ENCODE data around the gene DHRS1. TPM values are rescaled to one million over a fixed set of nuclear protein-coding genes. Genes with fewer than 3 reads are reported as not detected.

Gene DHRS1
- total and polyA plus RNA-seq, 2 of the 4 experiments (the other 2 are of a cell fraction) = 15.8 to 38.6 TPM

- Histone ChIP-seq H4K20me1 (ENCODE audit: insufficient read depth, low read length) (peaks cover 8% of the 10 kb centered on the region; the same call in 1 of the 2 replicates), H4K5ac (ENCODE audit: low read depth, low read length) (no peak within 1 kb of the TSS), H3K27me3 (ENCODE audit: control insufficient read depth, insufficient read depth, low read length) (peaks cover 10% of the 10 kb centered on the region; the same call in 1 of the 2 replicates), H3K56ac (ENCODE audit: extremely low read depth, insufficient read depth, low read length) (no peak within 1 kb of the TSS), H2BK20ac (ENCODE audit: low read depth, low read length) (no peak within 1 kb of the TSS), H3K4me1 (ENCODE audit: control insufficient read depth, insufficient read depth, low read length) (peaks cover 10% of the 10 kb centered on the region; the same call in 1 of the 2 replicates), H2AK5ac (ENCODE audit: low read depth, low read length) (0 out of 2 replicates have a peak within 1 kb of the TSS, but pooled peaks have one; percentile 9), H4K91ac (ENCODE audit: insufficient read depth, low read depth, low read length) (no peak within 1 kb of the TSS), H3K23ac (ENCODE audit: low read depth, low read length) (0 out of 2 replicates have a peak within 1 kb of the TSS, but pooled peaks have one; percentile 41), H3K4ac (ENCODE audit: low read depth, low read length) (no peak within 1 kb of the TSS), H3K9ac (ENCODE audit: low read depth, low read length) (no peak within 1 kb of the TSS), H3K4me3 (ENCODE audit: insufficient read depth, low read depth, low read length) (peak within 1 kb of the TSS; percentile 12; the same call in 1 of the 2 replicates), H3K4me2 (ENCODE audit: low read depth, low read length) (peak within 1 kb of the TSS; percentile 39; the same call in 1 of the 2 replicates), H3K36me3 (ENCODE audit: control insufficient read depth, insufficient read depth, low read length) (peaks cover 10% of the 10 kb centered on the region), H3K9me3 (ENCODE audit: control insufficient read depth, insufficient read depth, low read length) (no peaks in the 10 kb centered on the region), H2BK120ac (ENCODE audit: low read depth, low read length) (no peak within 1 kb of the TSS), H2AFZ (replicated peaks; ENCODE audit: low read length, poor library complexity) (peak within 1 kb of the TSS; percentile 60), H3K79me1 (ENCODE audit: low read depth in 1 of 2, low read length in 2 of 2) (peaks cover 3 to 8% of the 10 kb centered on the region in 2 experiments; a peak in 1 of 4 replicates), H3K9me1 (ENCODE audit: insufficient read depth, low read length) (peaks cover 7% of the 10 kb centered on the region; the same call in 1 of the 2 replicates), H2BK5ac (ENCODE audit: low read depth, low read length, poor library complexity, severe bottlenecking) (no peak within 1 kb of the TSS), H4K8ac (ENCODE audit: low read depth in 2 of 2, low read length in 2 of 2) (no peak within 1 kb of the TSS), H3K14ac (replicated peaks; ENCODE audit: low read depth, low read length) (no peak within 1 kb of the TSS), H3K18ac (ENCODE audit: low read depth, low read length) (no peak within 1 kb of the TSS), H3K27ac (ENCODE audit: insufficient read depth, low read length) (no peak within 1 kb of the TSS), H2AK9ac (replicated peaks; ENCODE audit: low read depth, low read length, poor library complexity) (peak within 1 kb of the TSS; percentile 60), H2BK15ac (ENCODE audit: low read depth, low read length) (no peak within 1 kb of the TSS)
- WGBS, 2 experiments (ENCODE audit: extremely low coverage in 2 of 2, insufficient read length in 1 of 2) = 24% methylated on average over 83 of the region's 99 CpGs; no CpG with 5 or more reads in 1 of the 2 experiments
- peak; percentile 73 for DNase-seq
- BruUV-seq (replicated peaks) = no TSS peak
- intact Hi-C loops (cut with micrococcal nuclease) = no loop called here
- TF ChIP-seq BHLHE40 (IDR thresholded peaks at IDR 0.05; ENCODE audit: low read depth, low read length) (peak; percentile 64; the same call in 1 of the 2 replicates), RAD21 (IDR thresholded peaks at IDR 0.05; ENCODE audit: low read length) (no peak), RCOR1 (IDR thresholded peaks at IDR 0.05; ENCODE audit: insufficient replicate concordance, low read length) (no peak), CTCF (conservative IDR thresholded peaks at IDR 0.05; ENCODE audit: low read depth, low read length) (peak; percentile 26; the same call in 1 of the 2 replicates), NFE2L2 (IDR thresholded peaks at IDR 0.05; ENCODE audit: low read depth, low read length) (no peak)
- peak; percentile 82 for ATAC-seq (ENCODE audit: low read depth)
- ChIA-PET POLR2A (ENCODE audit: unreplicated experiment) (no interaction called here), CTCF (interaction anchor here (1.2 to 1.4 kb wide), 3 partner anchors 23 to 68 kb away, joined by 3 to 6 read pairs (median 4); no protein-coding TSS in a partner anchor)
- in situ Hi-C loops (cut with MboI; ENCODE audit: low sequenced_read_pairs) = no loop called here
- dilution Hi-C loops (cut with HindIII; ENCODE audit: low sequenced_read_pairs, unreplicated experiment) = no loop called here
Observed at GRCh38 chr14:24310646-24311604, 11.3 kb upstream of the DHRS1 start, which contains the start of gene LTB4R. TSS of gene LTB4R (plus strand) at chr14:24311502. CDS start at chr14:24315652, 4,150 bp downstream.
